COLO668 (cell line): ENCODE results near the gene TATDN2.
A peak's percentile ranks its signal among the peaks of the same experiment; 100 is the strongest.

ENCODE experiments used
- DNase-seq: peaks from one replicate; lab custom pipeline; 2025; ENCODE audit not compliant: unreplicated experiment; lab: John Stamatoyannopoulos, UW

Gene TATDN2

GRCh38 chr3:10315101-10315500 lies 66.8 kb downstream of the TATDN2 start:
- no peak for DNase-seq

DNA sequence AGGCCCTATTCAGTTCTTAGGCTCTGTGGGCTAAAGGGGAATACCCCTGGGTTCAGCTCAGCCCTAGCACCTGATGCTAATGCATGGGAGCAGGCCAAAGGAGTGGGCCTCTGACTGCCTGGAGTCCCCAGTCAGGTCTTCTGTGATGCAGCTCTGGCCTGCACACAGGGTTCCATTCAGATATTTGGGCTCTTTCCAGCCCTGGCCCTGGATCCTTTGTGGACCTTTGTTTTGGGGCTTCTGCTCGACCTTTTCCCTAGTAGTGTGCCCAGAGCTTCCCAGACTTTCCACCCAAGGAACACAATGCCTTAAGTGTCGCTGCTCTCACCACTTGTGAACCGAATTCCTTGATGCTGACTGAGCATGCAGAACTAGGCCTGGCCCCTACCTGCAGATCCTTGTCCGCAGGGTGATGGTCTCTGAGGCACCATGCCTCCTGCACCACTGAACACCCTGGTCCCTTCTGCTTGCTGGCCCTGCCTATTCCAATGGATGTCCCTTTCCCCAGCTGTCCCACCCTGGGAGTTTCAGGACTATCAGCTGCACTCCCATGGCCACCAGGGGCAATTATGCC lies 67.6 kb downstream of the TATDN2 start:
- no peak for DNase-seq

DNA sequence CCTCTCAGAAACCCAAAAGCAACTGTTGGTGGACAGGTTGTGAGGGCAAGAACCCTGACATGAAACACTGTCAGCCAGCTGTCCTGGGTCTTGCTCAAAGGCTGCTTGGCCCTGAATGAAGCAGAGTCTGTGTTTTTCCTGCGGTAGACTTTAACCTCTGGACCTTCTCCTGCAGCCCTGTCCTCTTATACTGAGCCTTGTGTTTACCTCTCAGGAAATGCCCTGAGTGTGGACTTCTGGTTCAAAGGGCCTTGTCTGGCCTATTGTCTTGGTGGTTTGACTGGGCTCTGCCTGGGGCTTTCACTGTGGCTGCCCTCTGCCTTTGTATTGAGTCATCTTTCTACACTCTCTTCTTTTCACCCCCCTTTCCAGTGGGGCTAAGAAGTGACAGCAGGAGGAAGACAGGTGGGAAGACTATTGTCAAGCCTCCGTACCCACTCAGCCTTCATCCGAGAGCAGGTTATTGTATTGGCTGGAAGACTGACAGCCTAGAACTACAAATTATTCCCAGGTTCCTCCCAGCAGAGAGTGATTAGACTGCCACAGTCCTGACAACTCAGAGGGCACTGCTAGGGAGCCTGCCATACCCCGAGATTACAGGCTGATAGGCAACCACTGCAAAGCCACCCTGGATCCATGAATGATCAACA lies 69.2 kb downstream of the TATDN2 start:
- DNase-seq: no peak

DNA sequence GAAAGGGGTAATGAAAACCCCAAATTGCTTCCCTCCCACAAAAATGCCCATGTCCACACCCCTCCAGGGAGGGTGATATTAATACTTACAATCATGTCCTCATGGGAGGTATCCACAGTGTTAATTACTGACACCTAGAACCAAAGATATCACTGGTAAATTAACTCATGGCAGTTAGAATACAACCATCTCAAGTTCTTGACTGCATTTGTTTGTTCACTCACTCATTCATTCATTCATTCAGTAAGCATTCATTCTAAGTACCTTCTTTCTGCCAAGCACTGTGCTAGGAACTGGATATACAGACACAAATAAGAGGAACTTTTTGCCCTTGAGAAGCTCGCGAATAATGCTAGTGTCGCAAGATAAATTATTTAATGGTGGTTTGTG lies 69.7 kb downstream of the TATDN2 start:
- DNase-seq: no peak

DNA sequence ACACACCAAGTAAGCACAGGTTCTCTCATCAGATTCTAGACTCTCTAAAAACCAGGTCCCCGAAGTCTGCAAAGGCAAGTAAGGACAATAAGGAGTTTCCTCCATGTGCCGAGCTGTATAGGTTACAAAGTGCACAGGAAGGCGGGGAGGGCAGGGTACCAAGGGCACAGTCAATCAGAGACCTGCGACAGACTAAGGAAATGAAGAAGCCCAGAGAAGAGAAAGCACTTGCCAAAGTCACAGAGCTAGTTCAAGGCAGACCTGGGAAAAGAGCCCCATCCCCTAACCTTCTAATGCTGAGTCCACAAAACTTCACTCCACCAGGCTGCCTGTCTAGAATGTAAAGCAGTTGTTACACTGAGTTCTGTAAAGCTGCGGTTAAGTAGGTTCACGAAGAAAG lies 71.0 kb downstream of the TATDN2 start:
- no peak for DNase-seq

- DNase-seq: no peak
These were observed 71.5 kb downstream of the TATDN2 start for GRCh38 chr3:10319804-10320203.

DNA sequence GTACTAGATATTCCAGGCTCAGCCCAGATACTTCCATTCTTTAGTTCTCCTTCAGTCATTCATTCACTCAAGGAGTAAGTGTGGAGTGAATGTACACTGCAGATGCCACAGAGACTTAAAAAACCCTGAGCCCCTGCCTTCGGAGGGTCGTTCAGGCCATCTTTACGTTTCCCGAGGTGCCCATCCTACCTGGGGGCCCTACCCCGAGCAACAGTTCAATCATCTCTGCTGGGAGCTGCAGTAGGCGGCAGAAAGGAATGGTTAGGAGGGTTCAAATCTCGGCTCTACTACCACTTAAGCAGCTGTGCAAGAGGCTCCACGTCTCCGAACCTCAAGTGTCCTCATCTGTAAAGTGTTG lies 72.0 kb downstream of the TATDN2 start:
- no peak for DNase-seq

DNA sequence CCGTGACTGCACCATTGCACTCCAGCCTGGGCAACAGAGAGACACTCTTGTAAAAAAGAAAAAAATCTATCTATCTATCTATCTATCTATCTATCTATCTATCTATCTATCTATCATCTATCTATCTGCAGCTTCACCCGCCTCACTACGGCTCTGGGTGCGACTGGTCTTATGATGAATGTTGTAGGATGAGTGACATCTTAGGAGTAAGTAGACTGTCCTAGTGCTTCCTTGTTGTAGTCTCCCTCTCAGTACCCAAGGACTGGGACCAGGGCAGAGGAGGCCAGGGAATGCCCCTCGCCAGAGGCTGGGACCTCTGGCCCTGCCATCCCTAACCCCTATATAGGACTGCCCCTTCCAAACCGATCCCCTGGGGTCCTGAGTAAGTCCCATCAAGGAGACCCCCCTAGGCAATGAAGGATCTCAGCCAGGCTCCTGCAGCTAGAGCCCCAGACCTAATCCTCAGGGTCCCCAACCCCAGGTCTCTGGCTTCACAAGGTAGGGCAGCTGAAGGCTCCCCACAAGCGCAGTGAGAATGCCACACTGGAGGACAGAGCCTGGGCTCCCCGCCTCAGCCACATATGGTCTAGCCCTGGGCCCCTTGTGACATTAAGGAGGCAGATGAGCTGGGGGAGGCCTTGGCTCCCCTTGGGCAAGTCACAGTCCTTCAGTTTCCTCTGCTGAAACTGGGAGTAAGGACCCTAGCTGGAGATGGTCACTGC lies 73.5 kb downstream of the TATDN2 start:
- DNase-seq: no peak

- peak; percentile 2 for DNase-seq
These were observed 74.1 kb downstream of the TATDN2 start for GRCh38 chr3:10322352-10322710.

- no peak for DNase-seq
These were observed 79.3 kb downstream of the TATDN2 start for GRCh38 chr3:10327592-10327991.

DNA sequence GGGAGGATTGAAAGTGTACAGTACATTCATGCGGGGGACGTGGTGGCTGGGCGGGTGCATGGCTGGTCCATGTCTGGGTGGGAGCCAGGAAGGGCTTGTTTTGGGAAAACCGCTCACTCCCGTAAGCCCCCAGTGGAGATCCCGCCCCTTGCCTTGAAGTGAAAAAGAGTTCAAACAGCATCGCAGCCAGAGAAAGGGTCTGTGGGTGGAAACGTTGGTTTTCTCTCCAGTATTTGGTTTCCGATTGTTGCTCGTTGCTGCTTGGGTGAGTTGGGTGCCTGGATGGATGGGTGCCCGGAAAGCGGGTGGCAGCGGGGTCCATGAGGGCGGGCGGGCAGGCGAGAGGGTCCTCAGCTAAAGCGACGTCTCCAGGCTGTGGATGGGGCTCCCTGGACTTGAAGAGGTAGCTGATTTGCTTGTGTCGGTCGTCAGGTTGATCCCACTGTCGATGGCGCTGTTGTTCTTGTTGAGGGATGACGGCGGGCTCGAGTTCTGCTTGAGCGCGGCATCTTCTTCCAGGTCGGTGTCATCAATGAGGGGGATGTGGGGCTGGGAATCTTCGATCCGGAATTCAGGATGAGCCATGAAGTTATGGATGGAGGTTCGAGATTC lies 80.3 kb downstream of the TATDN2 start:
- DNase-seq: no peak

DNA sequence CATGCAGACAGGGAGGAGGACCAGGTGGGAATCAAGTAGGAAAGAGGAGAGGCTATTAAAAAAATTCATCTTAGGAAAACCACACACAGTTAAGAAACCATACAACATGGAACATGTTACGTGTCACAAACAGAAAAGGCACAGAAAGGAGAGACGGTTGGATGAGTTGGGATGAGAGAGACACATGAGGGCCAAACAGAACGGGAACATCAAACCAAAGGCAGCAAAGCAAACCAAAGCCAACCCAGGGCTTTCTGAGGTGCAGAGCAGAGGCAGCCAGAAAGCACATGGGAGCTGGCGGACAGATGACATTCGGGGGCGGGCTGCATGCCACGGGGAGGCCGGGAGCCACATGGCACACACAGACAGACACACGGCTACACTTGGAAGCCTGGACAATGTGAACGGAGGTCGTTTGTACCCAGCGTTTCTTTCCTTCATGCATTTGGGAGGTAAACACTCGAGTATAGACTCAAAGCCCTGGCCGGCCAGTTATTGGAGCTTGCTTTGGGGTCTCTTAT lies 81.3 kb downstream of the TATDN2 start:
- no peak for DNase-seq

DNA sequence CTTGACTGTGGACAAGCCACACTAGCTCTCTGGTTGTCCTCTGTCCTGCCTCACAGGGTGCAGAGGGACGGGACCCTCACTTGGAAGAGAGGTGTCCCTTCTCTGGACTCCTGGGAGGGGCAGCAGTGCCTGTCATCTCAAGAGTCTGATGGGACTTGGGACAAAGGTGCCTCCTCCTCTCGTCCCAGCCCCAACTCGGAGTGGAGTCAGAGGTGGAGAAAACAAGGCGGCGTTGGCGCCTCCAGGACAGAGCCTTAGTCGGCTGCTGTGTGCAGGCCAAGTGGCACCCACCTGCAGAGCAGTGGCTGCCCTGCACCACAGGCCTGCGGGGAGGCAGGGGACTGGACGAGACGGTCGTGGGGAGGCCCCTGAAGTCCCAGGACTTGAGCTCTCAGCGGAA lies 82.1 kb downstream of the TATDN2 start:
- no peak for DNase-seq
